Measurements from ENCODE around the gene RAMP3.

Gene RAMP3

DNA sequence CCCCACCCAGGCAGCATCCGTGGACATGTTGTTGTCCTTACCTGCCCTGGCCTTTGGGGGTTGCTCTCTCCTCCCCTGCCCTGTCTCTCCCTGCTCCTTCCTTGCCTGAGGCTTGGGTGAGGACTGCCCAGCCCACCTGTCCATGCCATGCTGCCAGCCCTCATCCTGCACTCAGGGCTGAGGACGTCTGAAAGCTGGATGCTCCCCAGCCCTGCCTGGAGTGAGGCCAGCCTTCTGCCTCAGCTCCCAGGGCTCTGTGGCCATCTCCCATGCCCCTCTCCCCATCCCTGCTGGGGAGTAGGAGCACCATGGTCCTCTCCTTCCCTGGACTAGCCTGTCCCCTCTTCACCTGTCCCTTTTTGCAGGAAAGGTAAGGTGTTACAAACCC, 68.4 kb downstream of the RAMP3 start:
- DNase-seq: no peak

DNA sequence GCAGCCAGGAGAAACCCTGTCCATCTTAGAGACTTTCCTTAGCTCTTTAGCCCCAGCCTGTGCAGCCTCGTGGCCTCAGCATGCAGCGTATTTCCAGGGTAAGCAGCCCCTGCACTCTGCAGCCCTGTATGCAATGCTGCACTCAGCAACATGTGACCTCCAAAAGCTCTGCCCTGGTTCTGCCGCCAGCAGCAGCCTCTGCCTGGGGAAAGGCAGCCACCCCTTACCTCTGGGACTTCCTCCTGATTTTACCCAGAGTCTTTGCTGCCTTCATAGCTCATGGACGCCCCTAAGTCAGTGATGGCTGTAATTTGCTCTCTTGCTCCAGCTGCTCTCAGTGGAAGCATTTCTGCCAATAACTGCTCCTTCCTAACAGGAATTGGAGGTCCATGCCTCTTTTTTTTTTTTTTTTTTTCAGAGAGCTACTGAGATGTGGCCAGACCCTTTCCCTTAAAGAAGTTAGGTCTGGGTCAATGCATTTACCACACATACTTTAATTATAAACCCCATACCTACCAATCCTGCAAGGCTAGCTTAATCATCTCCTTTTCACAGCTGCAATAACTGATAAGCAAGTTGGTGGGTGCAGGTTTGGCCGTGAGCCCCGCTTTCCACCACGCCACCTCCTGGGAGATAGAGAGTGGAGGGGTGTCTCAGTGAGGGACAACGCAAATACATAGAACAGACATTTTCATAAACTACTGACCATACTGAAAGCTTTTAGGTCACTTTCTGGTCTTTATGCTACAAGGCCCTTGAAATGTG, 71.7 kb downstream of the RAMP3 start:
- no peak for DNase-seq

DNA sequence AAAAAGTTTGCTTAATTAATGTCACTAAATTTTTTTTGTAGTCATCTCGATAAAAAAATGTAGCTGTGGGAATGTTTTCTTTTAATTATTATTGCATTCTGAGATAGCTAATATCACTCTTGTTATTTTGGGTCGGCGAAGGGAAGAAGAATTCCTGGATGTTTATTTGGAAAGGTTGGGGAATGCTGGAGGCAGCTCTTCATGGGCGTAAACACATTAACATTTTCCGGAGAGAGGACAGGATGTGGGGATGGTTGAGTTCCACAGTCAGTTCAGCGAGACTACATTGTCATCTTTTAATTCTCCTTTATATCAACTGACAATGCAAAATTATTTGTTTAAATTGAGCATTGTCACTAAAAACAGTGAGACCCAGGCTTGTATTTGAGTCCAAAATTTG, 72.5 kb downstream of the RAMP3 start:
- DNase-seq: no peak

DNA sequence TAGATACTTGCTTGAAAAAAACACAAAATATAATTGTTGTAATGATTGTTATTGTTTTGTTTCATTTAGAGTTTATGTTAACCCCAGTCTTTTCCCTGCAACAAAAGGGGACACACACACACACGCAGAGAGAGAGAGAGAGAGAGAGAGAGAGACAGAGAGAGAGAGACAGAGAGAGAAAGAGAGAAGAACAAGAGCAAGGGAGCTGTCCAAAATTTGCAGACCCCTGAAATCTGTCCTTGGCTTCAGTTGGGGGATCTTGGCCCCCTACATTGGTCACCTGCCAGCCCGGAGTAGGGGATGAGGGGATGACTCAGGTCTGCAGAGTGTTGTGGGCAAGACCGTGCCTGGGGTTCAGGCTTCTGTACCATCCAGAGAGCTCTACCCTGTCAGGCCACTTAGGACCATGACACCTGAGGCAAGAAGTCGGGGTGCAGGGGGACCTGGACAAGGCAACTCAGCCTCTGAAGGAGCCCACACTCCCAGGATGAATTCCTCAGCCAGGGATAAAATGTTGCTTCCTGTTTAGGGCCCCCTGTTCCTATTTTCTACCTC, 73.1 kb downstream of the RAMP3 start:
- DNase-seq: no peak

DNA sequence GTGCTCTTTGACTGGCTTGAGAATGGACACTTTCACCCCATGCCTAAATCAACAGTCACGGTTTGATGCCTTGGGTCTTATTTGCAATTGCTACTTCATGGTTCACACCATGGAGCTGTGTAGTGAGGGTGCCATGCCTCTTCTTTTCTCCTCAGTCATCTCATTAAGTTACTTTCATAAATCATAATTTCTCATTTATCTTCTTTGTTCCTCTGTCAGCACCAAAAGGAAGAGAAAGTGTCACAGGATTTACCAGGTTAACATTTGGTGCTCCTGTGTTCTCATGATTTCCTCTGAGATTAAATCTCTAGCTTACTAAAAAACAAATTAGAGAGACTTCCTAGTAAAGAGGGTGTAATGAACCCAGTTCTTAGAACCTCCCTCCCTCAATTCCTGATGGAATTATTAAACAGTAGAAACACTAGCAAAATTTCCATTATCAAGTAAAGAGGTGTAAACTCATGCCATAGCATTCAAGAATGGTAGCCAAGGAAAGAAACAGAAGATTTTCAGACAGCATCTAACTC, 75.7 kb downstream of the RAMP3 start:
- no peak for DNase-seq

Data from midbrain (tissue), 1 donor.